ENCODE results near the gene GLS. TPM values are rescaled to one million over a fixed set of nuclear protein-coding genes. Genes with fewer than 3 reads are reported as not detected.

Gene GLS
- total and polyA plus RNA-seq, 9 donors: 20.2 to 141 (median 76.0) TPM

DNA sequence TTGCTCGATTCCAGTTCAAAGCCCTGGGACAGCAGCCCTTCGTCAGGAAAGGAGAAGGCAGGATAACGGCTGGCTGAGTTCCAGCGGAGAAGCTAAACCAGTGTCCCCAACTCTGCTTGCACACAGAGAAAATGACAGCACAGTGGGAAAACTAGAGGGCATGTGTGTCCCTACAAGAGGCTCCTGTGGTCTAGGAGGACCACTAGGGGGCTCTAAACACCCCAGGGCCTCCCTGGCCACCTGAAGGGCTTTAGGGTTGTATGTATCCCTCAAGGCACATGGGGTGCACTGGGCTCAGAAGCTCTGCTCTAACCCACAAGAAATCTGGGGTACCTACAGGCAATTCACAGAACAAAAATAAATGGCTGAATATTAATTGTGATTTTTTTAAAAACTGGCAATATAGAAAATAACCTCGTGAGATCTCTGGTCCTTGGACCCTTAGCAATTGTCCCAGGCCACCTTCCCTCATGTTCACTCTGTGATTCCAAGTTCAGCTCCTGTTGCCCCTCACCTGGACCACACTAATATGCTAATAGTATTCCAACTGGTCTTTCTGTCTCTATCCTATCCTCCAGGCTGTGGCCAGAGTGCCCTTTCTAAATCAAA is 115.8 kb downstream of the GLS start:
- WGBS, 3 donors: 86 to 88% (median 86%) methylated on average over 5 of the region's 5 CpGs
- Histone ChIP-seq H3K27ac (no peak overlapping the region), H3K4me3 (no peak overlapping the region), H3K36me3 (no peaks in the 10 kb centered on the region), H3K4me1 (ENCODE audit: insufficient read depth) (no peaks in the 10 kb centered on the region), H3K9me3 (no peaks in the 10 kb centered on the region), H3K27me3 (no peaks in the 10 kb centered on the region)
- TF ChIP-seq, protein P1, sequence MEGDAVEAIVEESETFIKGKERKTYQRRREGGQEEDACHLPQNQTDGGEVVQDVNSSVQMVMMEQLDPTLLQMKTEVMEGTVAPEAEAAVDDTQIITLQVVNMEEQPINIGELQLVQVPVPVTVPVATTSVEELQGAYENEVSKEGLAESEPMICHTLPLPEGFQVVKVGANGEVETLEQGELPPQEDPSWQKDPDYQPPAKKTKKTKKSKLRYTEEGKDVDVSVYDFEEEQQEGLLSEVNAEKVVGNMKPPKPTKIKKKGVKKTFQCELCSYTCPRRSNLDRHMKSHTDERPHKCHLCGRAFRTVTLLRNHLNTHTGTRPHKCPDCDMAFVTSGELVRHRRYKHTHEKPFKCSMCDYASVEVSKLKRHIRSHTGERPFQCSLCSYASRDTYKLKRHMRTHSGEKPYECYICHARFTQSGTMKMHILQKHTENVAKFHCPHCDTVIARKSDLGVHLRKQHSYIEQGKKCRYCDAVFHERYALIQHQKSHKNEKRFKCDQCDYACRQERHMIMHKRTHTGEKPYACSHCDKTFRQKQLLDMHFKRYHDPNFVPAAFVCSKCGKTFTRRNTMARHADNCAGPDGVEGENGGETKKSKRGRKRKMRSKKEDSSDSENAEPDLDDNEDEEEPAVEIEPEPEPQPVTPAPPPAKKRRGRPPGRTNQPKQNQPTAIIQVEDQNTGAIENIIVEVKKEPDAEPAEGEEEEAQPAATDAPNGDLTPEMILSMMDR (IDR thresholded peaks at IDR 0.05): no peak
- no peak for TF ChIP-seq EP300 (IDR thresholded peaks at IDR 0.05)
- no peak for TF ChIP-seq POLR2A (IDR thresholded peaks at IDR 0.05)
- intact Hi-C loops (cut with DNase I): no loop called here
- DNase-seq: no peak

DNA sequence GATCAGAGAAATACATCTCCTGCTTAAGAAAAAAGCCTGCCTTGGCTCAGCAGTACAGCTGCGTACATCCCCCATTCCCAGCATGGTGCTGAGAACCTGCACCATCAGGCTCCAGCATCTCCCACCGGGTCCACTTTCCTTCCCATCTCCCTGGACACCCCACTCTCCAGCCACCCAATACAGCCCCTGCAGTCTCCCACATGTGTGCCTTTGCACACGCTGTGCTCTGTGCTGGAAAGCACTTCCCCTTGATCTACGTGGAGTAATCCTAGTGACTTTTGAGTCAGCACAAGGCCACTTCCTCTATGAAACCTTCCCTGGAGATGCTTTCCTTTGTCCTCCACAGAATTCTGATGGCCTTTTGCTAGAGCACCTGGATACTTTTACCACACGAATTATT is 116.3 kb downstream of the GLS start:
- no peaks in the 10 kb centered on the region for H3K36me3 ChIP-seq
- H3K9me3 ChIP-seq: no peaks in the 10 kb centered on the region
- no peaks in the 10 kb centered on the region for H3K27me3 ChIP-seq
- H3K4me1 ChIP-seq (ENCODE audit: insufficient read depth): no peaks in the 10 kb centered on the region
- H3K27ac ChIP-seq: no peak overlapping the region
- TF ChIP-seq POLR2A (IDR thresholded peaks at IDR 0.05) (no peak), EP300 (IDR thresholded peaks at IDR 0.05) (no peak)
- TF ChIP-seq, protein P1 (IDR thresholded peaks at IDR 0.05): no peak
- intact Hi-C loops (cut with DNase I): no loop called here
- DNase-seq: no peak
- 85 to 90% (median 89%) methylated on average over 5 of the region's 5 CpGs for WGBS, 3 donors
- no peak overlapping the region for H3K4me3 ChIP-seq

DNA sequence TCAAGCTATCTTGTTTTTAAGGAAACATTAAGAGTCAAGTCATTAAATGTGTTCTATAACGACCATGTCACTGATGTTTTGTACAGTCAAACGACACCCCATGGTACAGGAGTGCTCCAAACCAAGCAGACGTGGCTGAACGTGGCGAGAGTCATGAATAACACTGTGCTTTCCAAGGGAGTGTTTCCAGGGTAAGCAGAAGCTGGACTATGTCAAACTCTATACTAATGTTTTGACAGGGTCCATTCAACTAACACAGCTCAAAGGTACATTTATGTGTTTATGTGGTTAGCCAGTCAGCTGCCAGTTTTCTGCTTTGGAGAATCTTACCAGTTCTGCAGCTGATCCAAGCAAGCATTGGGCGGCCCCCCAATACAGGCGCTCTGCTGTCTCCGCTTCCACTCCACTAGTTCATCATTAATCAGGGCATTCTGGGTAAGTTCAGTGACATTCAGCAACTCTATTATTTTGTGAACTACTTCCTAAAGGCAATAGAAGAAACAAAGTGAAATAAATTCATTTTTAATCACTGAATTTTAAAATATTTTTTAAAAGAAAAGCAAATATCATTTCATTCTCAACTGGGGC is 117.0 kb downstream of the GLS start:
- no peaks in the 10 kb centered on the region for H3K9me3 ChIP-seq
- intact Hi-C loops (cut with DNase I): no loop called here
- no peak for TF ChIP-seq POLR2A (IDR thresholded peaks at IDR 0.05)
- TF ChIP-seq, protein P1 (IDR thresholded peaks at IDR 0.05): no peak
- TF ChIP-seq EP300 (IDR thresholded peaks at IDR 0.05): no peak
- no peak for DNase-seq
- no peaks in the 10 kb centered on the region for H3K36me3 ChIP-seq
- no peaks in the 10 kb centered on the region for H3K4me1 ChIP-seq (ENCODE audit: insufficient read depth)
- WGBS, 3 donors: 65 to 71% (median 69%) methylated on average over 8 of the region's 8 CpGs
- no peak overlapping the region for H3K27ac ChIP-seq
- no peak overlapping the region for H3K4me3 ChIP-seq
- no peaks in the 10 kb centered on the region for H3K27me3 ChIP-seq

DNA sequence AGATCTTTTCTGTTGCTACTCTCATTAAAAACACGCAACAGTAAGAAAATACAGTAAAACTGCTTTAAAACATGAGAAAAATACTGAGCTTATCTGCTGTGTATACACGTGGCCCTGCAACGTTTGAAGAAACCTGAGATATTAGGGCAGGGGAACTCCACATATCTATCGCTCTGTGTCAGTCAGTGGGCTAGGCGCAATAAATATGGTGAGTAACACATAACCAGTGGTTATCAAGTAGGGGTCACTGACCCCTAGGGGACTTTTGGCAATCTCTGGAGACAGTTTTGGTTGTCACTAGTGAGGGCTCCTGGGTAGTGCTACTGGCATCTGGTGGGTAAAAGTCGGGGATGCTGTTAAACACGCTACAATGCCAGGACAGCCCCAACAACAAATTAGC is 118.4 kb downstream of the GLS start:
- no peak overlapping the region for H3K27ac ChIP-seq
- no peaks in the 10 kb centered on the region for H3K9me3 ChIP-seq
- H3K27me3 ChIP-seq: no peaks in the 10 kb centered on the region
- 82 to 86% (median 82%) methylated on average over 7 of the region's 7 CpGs for WGBS, 3 donors
- no peak for DNase-seq
- TF ChIP-seq EP300 (IDR thresholded peaks at IDR 0.05) (no peak), POLR2A (IDR thresholded peaks at IDR 0.05) (no peak)
- TF ChIP-seq, protein P1 (IDR thresholded peaks at IDR 0.05): no peak
- no peaks in the 10 kb centered on the region for H3K36me3 ChIP-seq
- no peaks in the 10 kb centered on the region for H3K4me1 ChIP-seq (ENCODE audit: insufficient read depth)
- H3K4me3 ChIP-seq: no peak overlapping the region
- intact Hi-C loops (cut with DNase I): no loop called here
